K562 (cell line): ENCODE results near the gene IPCEF1. TPM values are rescaled to one million over a fixed set of nuclear protein-coding genes. Genes with fewer than 3 reads are reported as not detected.

Experiments used
- ATAC-seq: fragments of 200-7000 bp; cut with Tn5 transposase; 3 replicates; pipeline ENCODE4 v1.9.1; 2020; ENCODE audit warnings: moderate library complexity
- BruUV-seq: library from RNA; stranded (reverse); fragments of 400-500 nt; replicated peaks from 2 replicates; lab custom pipeline; 2021; lab: Mats Ljungman, UMichigan
- CTCF ChIA-PET: fragments of 300-600 bp; formaldehyde crosslinking; extraction: SDS; loops from one replicate; lab custom pipeline; 2021; ENCODE audit warnings: low intra/inter-chr PET ratio; lab: Yijun Ruan, JAX
- POLR2A ChIA-PET: fragments of 300-600, 350-650 bp; sonication (Branson Sonifier 250); formaldehyde crosslinking; extraction: SDS; loops from one replicate; lab custom pipeline; 2021; ENCODE audit warnings: antibody characterized with exemption, inconsistent platforms; lab: Yijun Ruan, JAX
- DNase-seq, 4 experiments: peaks; one replicate each; pipeline versions ENCODE4 v3.0.0 to v3.0.0-alpha.2; 2011 to 2018; ENCODE audit warnings: low spot score in 3 of 4, mixed read lengths in 3 of 4; ENCODE audit errors: extremely low read depth in 1 of 4
- FAIRE-seq: peaks from 2 replicates; lab custom pipeline; 2011; peaks lifted over from hg19 to GRCh38; lab: Jason Lieb, UNC
- H2AFZ ChIP-seq: 2 replicates; pipeline ENCODE4 v1.6.0; 2011; ENCODE audit warnings: low read depth, low read length, control low read depth, inconsistent platforms
- H3K27ac ChIP-seq: fragments of 200-600 bp; 3 replicates; pipeline ENCODE4 v1.8.0; 2011; ENCODE audit warnings: low read depth, mild to moderate bottlenecking, control low read depth, inconsistent platforms, low read length, moderate library complexity, mixed read lengths; ENCODE audit errors: extremely low read depth
- H3K27me3 ChIP-seq, 2 experiments: fragments of 300-600 bp in 1 of 2; 2 replicates in 1 of 2; 3 replicates in 1 of 2; pipeline versions ENCODE4 v1.6.0 to v1.8.0; 2011; ENCODE audit warnings: inconsistent platforms in 2 of 2, low read length in 2 of 2, mild to moderate bottlenecking in 1 of 2, mixed read lengths in 1 of 2, moderate library complexity in 1 of 2; ENCODE audit not compliant: control insufficient read depth in 2 of 2, insufficient read depth in 2 of 2
- H3K36me3 ChIP-seq: fragments of 300-600 bp; 3 replicates; pipeline ENCODE4 v1.8.0; 2011; ENCODE audit warnings: mild to moderate bottlenecking, low read length, inconsistent platforms; ENCODE audit not compliant: control insufficient read depth, insufficient read depth
- H3K4me1 ChIP-seq, 2 experiments: fragments of 200-600 bp in 1 of 2; replicated peaks in 1 of 2; 2 replicates in 1 of 2; 3 replicates in 1 of 2; pipeline versions ENCODE4 v1.5.1 to v1.8.0; 2011; ENCODE audit warnings: inconsistent platforms in 2 of 2, low read length in 2 of 2, mild to moderate bottlenecking in 1 of 2, mixed read lengths in 1 of 2, moderate library complexity in 1 of 2; ENCODE audit not compliant: control insufficient read depth in 2 of 2, insufficient read depth in 2 of 2
- H3K4me2 ChIP-seq: 2 replicates; pipeline ENCODE4 v1.6.1; 2011; ENCODE audit warnings: low read length, control low read depth, inconsistent platforms, mixed read lengths; ENCODE audit not compliant: insufficient read depth
- H3K4me3 ChIP-seq: fragments of 200-600 bp; sonication (generic), shearing (Covaris generic); 2 replicates; pipeline ENCODE4 v1.5.1; 2016; ENCODE audit warnings: control low read depth, inconsistent platforms
- H3K79me2 ChIP-seq: fragments of 200-600 bp; 3 replicates; pipeline ENCODE4 v1.8.0; 2011; ENCODE audit warnings: low read length, inconsistent platforms; ENCODE audit not compliant: control insufficient read depth, insufficient read depth
- H3K9ac ChIP-seq, 2 experiments: 2 replicates each; pipeline versions ENCODE4 v1.6.0 to v1.6.1; 2011; ENCODE audit warnings: low read depth in 2 of 2, low read length in 2 of 2, control low read depth in 1 of 2, inconsistent platforms in 1 of 2, mild to moderate bottlenecking in 1 of 2, mixed read lengths in 1 of 2; ENCODE audit not compliant: insufficient read depth in 1 of 2
- H3K9me1 ChIP-seq: one replicate; pipeline ENCODE4 v1.6.0; 2011; ENCODE audit warnings: inconsistent platforms, mild to moderate bottlenecking, low read length, moderate library complexity; ENCODE audit not compliant: control insufficient read depth, insufficient read depth
- H3K9me3 ChIP-seq: replicated peaks from 2 replicates; pipeline ENCODE4 v1.5.1; 2011; ENCODE audit warnings: low read depth, low read length, inconsistent platforms; ENCODE audit not compliant: control insufficient read depth, insufficient read depth
- H4K20me1 ChIP-seq: replicated peaks from 2 replicates; pipeline ENCODE4 v1.6.1; 2011; ENCODE audit warnings: low read length, inconsistent platforms, mixed read lengths; ENCODE audit not compliant: control insufficient read depth, insufficient read depth
- BRF2 ChIP-seq: IDR thresholded peaks from 3 replicates; pipeline ENCODE4 v1.6.1; 2011; ENCODE audit warnings: borderline replicate concordance, mild to moderate bottlenecking; ENCODE audit not compliant: insufficient read length, insufficient read depth
- ELF4 ChIP-seq: fragments of 450-650 bp; formaldehyde crosslinking; IDR thresholded peaks from 2 replicates; pipeline ENCODE4 v1.4.0; 2022; ENCODE audit warnings: missing genetic modification characterization
- MCM7 ChIP-seq, 2 experiments: fragments of 450-650 bp; IDR thresholded peaks; 2 replicates each; pipeline ENCODE4 v1.6.1; 2016 to 2018
- ZFP30 ChIP-seq: fragments of 250-450 bp; sonication (Bioruptor Pico); IDR thresholded peaks from 2 replicates; pipeline ENCODE4 v1.8.0; 2022; ENCODE audit warnings: moderate library complexity, mild to moderate bottlenecking, inconsistent platforms, borderline replicate concordance
- ZNF445 ChIP-seq: fragments of 250-450 bp; sonication (Bioruptor Pico); IDR thresholded peaks from 2 replicates; pipeline ENCODE4 v1.4.0; 2020; ENCODE audit warnings: low read depth, mild to moderate bottlenecking, moderate library complexity
- ZNF655 ChIP-seq: fragments of 250-450 bp; sonication (Bioruptor Pico); IDR thresholded peaks from 2 replicates; pipeline ENCODE4 v1.5.0; 2021
- ZNF717 ChIP-seq: fragments of 250-450 bp; sonication (Bioruptor Pico); IDR thresholded peaks from 2 replicates; pipeline ENCODE4 v1.5.0; 2021
- ZNF740 ChIP-seq, 3 experiments: fragments of 200-800 bp in 1 of 3; sonication (Bioruptor generic) in 1 of 3; sonication (generic) in 1 of 3; formaldehyde crosslinking in 1 of 3; IDR thresholded peaks; 2 replicates each; pipeline versions ENCODE4 v1.6.1 to v1.8.0; 2016 to 2022; ENCODE audit warnings: mild to moderate bottlenecking in 2 of 3, missing compliant biosample characterization in 2 of 3, missing genetic modification characterization in 2 of 3, missing genetic modification reagents in 1 of 3
- WGBS: fragments of 100-300 bp; shearing (Covaris generic); methylation state at CpG from one replicate; pipeline ENCODE4 v1.1.6; 2016; ENCODE audit warnings: low coverage, mixed read lengths; ENCODE audit not compliant: insufficient coverage; ENCODE audit errors: missing lambda C conversion rate; 5-methylcytosine and 5-hydroxymethylcytosine counted together
- in situ Hi-C: fragments of 300-500 bp; cut with MboI; formaldehyde crosslinking; loops from 4 replicates; pipeline ENCODE4 v1.15.0; 2018; ENCODE audit warnings: inconsistent platforms, mixed read lengths
- intact Hi-C: fragments of 100-400 bp; cut with micrococcal nuclease; formaldehyde crosslinking; loops from 2 replicates; pipeline ENCODE4 v1.14.2; 2022
- polyA plus RNA-seq, 8 experiments: library from polyadenylated mRNA; depleted of rRNA in 4 of 8; stranded (reverse) in 5 of 8; unstranded in 3 of 8; fragments of >200 nt; fragmentation: Nextera tagmentation in 2 of 8; fragmentation: Illumina TruSeq in 1 of 8; extraction: Ambion mirVana in 2 of 8; extraction: Trizol in 1 of 8; gene quantifications; 2 replicates each; pipeline versions ENCODE4 v1.2.1 to v1.2.3, GENCODE V29; 2011 to 2014; ENCODE audit warnings: inconsistent platforms in 1 of 8, missing spikeins in 1 of 8
- total RNA-seq, 7 experiments: library from RNA; depleted of rRNA in 6 of 7; stranded (reverse); fragments of >200 nt in 6 of 7; fragmentation: Illumina TruSeq in 2 of 7; extraction: Trizol in 2 of 7; gene quantifications; 2 replicates each; pipeline versions ENCODE4 v1.2.1 to v1.2.3, GENCODE V29; 2011 to 2021; ENCODE audit warnings: low replicate concordance in 1 of 7
- TF ChIP-seq, protein P1 (sequence below): sonication (generic); formaldehyde crosslinking; IDR thresholded peaks from 2 replicates; pipeline ENCODE4 v1.8.1; 2023; ENCODE audit warnings: mild to moderate bottlenecking, missing genetic modification reagents
- TF ChIP-seq, protein P2 (sequence below): sonication (generic); formaldehyde crosslinking; IDR thresholded peaks from 2 replicates; pipeline ENCODE4 v1.8.0; 2022; ENCODE audit warnings: mild to moderate bottlenecking, missing genetic modification reagents

Gene IPCEF1
- total and polyA plus RNA-seq, 9 of the 15 experiments (the other 6 are each of a cell fraction or from before 2014, with no cell fraction given) = 0.14 to 0.18 TPM; not detected in 7

DNA sequence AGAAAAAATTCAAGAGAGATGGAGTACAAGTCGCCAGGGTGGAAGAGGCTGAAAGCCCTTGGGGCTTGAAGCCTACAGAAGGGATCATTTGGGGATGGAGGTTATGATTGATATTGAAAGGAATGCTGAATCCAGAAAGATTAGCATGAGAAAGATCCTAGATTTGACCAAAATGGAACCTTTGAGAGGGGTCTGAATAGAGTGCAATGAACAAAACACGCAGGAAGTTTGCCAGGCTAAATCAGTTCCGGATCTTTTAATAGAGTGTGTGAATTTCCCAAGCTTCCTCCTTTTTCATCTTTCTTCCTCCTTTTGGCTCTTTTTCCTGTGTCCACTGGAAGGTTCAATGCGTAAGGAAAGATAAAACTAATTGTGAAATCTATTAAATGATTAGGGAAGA lies 15.3 kb downstream of the IPCEF1 start (continued):
- TF ChIP-seq ZNF740 (CRISPR knock-in tag; IDR thresholded peaks at IDR 0.05) (no peak), ZNF740 (tag; IDR thresholded peaks at IDR 0.05) (no peak), ZNF445 (CRISPR knock-in tag) (no peak), ZFP30 (no peak)

- no peak for ATAC-seq
- TF ChIP-seq, protein P1, sequence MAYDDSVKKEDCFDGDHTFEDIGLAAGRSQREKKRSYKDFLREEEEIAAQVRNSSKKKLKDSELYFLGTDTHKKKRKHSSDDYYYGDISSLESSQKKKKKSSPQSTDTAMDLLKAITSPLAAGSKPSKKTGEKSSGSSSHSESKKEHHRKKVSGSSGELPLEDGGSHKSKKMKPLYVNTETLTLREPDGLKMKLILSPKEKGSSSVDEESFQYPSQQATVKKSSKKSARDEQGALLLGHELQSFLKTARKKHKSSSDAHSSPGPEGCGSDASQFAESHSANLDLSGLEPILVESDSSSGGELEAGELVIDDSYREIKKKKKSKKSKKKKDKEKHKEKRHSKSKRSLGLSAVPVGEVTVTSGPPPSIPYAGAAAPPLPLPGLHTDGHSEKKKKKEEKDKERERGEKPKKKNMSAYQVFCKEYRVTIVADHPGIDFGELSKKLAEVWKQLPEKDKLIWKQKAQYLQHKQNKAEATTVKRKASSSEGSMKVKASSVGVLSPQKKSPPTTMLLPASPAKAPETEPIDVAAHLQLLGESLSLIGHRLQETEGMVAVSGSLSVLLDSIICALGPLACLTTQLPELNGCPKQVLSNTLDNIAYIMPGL (CRISPR knock-in tag) = no peak
- TF ChIP-seq, protein P2, sequence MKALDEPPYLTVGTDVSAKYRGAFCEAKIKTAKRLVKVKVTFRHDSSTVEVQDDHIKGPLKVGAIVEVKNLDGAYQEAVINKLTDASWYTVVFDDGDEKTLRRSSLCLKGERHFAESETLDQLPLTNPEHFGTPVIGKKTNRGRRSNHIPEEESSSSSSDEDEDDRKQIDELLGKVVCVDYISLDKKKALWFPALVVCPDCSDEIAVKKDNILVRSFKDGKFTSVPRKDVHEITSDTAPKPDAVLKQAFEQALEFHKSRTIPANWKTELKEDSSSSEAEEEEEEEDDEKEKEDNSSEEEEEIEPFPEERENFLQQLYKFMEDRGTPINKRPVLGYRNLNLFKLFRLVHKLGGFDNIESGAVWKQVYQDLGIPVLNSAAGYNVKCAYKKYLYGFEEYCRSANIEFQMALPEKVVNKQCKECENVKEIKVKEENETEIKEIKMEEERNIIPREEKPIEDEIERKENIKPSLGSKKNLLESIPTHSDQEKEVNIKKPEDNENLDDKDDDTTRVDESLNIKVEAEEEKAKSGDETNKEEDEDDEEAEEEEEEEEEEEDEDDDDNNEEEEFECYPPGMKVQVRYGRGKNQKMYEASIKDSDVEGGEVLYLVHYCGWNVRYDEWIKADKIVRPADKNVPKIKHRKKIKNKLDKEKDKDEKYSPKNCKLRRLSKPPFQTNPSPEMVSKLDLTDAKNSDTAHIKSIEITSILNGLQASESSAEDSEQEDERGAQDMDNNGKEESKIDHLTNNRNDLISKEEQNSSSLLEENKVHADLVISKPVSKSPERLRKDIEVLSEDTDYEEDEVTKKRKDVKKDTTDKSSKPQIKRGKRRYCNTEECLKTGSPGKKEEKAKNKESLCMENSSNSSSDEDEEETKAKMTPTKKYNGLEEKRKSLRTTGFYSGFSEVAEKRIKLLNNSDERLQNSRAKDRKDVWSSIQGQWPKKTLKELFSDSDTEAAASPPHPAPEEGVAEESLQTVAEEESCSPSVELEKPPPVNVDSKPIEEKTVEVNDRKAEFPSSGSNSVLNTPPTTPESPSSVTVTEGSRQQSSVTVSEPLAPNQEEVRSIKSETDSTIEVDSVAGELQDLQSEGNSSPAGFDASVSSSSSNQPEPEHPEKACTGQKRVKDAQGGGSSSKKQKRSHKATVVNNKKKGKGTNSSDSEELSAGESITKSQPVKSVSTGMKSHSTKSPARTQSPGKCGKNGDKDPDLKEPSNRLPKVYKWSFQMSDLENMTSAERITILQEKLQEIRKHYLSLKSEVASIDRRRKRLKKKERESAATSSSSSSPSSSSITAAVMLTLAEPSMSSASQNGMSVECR (CRISPR knock-in tag) = no peak
- TF ChIP-seq ELF4 (CRISPR knock-in tag) (no peak), MCM7 (IDR thresholded peaks at IDR 0.05) (no peak), ZNF655 (CRISPR knock-in tag) (no peak), ZNF717 (CRISPR knock-in tag) (no peak), BRF2 (no peak)
These were observed 19.1 kb downstream of the IPCEF1 start for GRCh38 chr6:154337406-154338005.

More at GRCh38 chr6:154337406-154338005, 19.1 kb downstream of the IPCEF1 start:
- no peaks in the 10 kb centered on the region for H3K79me2 ChIP-seq
- no peaks in the 10 kb centered on the region for H4K20me1 ChIP-seq
- CTCF ChIA-PET = no interaction called here
- no peaks in the 10 kb centered on the region for H3K9me3 ChIP-seq
- no peak overlapping the region for H3K4me2 ChIP-seq
- no TSS peak for BruUV-seq
- no peaks in the 10 kb centered on the region for H3K9me1 ChIP-seq
- no peak overlapping the region for H3K4me3 ChIP-seq
- intact Hi-C loops = no loop called here
- in situ Hi-C loops = no loop called here
- no peak overlapping the region for H3K27ac ChIP-seq
- H3K36me3 ChIP-seq = no peaks in the 10 kb centered on the region
- DNase-seq (no peak), FAIRE-seq (no peak)
- WGBS = 0% methylated on average over 4 of the region's 4 CpGs
- no peaks in the 10 kb centered on the region for H3K4me1 ChIP-seq
- POLR2A ChIA-PET = interaction anchor here (0.7 kb wide), 1 partner anchor 69 kb away, joined by 3 read pairs; no protein-coding TSS in a partner anchor
- no peak overlapping the region for H3K9ac ChIP-seq
- H3K27me3 ChIP-seq = peaks cover 5 to 12% of the 10 kb centered on the region in 2 experiments; a peak in 3 of 5 replicates
- H2AFZ ChIP-seq = no peak overlapping the region
